EH (cell line): ENCODE results near the gene TMEM223.
"Not testable (repeated sequence)": the region's sequence is repeated elsewhere in the genome, so short reads cannot be mapped to it uniquely, and the experiment has no call there.

Experiments
- DNase-seq: peaks from one replicate; pipeline ENCODE4 v3.0.0-alpha.2; 2015; ENCODE audit warnings: low read depth

TMEM223 gene

DNA sequence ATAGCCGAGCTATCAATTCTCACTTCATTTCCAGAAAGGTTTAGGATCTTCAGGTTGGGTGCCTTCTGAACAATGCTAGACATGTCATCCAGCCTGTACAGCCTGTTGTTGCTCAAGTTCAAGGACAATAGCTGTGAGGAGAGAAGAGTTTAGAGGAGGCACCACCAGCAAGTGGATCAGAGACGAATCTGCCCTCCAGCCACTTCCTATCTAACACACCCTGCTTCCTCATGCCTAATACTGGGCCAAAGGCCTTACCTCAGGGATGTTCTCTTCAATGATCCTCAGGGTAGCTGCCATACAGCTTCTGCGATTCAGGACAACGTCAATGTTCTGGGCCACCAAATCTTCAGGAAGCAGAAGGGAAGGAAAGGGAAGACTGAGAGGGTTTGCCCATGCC, 9.3 kb upstream of the TMEM223 start:
- no peak for DNase-seq

DNA sequence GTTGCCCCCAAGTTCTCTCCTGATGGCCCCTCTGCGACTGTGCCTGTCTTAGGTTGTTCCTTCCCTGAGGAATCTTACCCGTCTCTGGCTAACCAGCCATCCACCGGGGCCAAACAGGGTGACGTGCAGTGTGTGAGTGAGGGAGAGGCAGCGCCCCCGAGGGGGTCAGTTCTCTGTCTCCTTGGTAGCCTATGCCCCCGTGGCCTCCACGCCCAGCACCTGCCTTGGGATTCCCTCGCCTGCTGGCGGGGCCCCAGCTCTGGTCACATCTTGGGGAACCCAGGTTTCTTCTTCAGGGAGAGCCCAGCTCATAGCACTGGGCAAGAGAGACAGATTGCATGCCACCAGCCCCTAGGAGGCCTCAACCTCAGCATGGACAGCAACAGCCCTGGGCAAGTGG, 7.7 kb upstream of the TMEM223 start:
- DNase-seq, result no peak

DNA sequence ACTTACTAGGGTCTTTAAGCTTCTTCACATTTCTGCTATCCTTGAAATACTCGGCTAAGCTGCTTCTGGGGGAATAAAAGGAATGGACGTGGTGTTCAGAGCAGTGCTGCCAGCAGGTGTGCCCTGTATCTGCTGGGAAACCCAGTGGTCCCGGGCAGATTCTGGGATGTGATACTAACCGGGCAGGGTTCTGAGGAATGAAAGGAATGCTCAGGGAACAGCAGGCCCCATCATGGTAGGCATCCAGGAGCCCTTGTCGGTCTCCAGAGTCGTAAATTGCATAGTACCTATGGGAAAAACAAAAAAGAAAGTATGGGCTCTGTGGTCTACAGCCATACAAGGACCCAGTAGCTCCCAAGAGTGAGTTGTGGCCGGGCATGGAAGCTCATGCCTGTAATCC, 4.5 kb upstream of the TMEM223 start:
- DNase-seq, result no peak

DNA sequence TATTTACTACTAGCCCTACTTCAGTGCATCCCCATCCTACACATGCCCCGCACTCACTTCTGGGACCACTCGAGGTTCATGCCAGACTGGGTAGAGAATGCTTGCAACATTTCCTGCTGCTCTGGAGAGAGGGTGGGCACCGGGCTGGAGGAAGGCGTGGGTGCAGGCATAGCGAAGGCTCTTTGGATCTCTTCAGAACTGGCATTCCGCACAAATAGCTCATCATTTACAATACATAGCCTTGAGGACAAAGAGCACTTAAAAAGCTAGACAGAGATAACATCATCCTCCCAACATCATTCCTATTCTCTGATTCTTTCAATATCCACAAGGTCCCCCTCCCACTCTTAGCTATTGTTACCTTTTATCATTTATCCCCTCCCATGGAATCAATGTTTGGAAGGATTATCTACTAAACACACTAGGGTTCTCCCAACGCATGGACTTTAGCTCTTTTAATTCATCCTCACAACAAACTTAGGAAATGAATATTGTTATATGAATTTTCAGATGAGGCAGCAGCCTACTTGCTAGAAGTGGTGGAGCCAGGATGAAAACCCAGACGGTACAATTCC, 2.5 kb upstream of the TMEM223 start:
- peak; percentile 50 for DNase-seq

DNA sequence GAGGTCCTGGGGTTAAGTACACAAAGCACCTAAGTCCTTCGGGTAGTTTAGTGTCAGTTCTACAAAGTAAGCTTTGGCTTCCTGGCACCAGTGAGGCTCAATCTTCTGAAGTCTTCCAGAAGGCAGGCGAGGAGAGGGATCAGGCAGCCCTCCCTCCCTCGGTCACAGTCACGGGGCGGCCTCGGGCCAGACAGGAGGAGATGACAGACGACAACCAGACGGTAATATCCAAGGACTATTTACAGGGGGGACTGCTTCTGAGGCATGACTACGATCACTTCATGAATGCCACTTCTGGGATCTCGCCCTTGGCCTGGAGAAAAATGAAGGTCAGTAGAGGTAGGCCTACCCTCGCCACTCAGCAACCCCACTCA, 383 bp upstream of the TMEM223 start:
- DNase-seq, result no peak

DNA sequence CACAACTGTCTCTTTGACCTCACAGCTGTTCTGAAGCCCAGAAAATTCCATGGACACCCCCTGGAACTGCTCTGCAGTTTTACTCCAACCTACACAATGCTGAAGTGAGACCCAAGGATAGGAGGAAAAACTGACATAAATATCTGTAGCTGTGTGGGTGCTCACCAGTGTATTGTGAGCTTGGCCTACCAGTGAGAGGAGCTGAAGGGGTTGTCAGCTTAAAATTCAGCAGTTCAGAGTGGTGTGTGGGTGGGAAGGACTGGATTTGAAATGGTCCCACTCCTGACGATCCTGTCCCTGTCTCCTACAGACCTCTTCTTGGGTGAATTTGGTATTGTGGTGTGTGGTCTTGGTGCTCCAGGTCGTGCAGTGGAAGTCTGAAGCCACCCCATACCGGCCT, 2.2 kb downstream of the TMEM223 start:
- no peak for DNase-seq

DNA sequence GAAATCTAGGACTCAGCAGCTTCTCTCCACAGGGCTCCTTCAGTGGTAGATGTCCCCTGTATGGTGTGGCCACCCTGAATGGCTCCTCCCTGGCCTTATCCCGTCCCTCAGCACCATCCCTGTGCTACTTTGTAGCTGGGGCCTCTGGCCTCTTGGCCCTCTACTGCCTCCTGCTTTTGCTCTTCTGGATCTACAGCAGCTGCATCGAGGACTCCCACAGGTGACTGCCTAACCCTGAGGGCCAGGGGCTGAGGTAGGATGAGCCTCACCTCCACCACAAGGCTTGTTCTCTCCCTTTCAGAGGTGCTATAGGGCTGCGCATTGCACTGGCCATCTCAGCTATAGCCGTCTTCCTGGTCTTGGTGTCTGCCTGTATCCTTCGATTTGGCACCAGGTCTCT, 2.8 kb downstream of the TMEM223 start:
- DNase-seq, result no peak

DNA sequence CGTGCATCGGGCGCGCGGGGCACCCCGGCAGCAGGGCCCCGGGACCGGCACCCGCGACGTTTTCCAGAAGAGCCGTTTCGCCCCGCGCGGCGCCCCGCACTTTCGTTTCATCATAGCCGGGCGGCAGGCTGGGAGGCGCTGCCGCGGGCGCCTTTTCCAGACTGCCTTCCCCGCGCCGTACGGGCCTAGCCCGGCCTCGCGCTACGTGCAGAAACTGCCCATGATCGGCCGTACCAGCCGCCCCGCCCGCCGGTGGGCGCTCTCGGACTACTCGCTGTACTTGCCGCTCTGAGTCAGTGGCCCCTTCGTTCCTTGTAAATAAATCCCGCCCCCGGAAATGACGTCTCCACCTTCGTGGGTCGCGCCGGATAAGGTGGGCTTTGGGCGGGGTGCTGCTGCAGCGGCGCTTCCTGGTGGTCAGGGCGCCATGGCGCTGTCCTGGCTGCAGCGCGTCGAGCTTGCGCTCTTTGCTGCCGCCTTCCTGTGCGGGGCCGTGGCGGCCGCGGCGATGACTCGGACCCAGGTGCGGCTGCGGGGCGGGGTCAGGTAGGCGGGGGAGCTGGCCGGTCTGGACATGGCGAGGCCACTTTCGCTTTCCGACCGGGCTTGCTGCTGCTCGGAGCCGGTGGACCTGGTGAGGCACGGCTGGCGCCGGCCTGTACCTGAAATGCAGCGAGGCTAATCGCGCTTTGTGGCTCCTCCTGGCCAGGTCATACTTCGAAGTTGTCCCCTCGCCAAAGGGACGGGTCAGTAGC, 4.6 kb downstream of the TMEM223 start, which contains the start of gene TMEM179B:
Gene TMEM179B (plus strand): TSS at position 398 of the 755 bp plus-strand sequence. CDS start 30 bp downstream, at position 428.
- DNase-seq, result peak; percentile 98

DNA sequence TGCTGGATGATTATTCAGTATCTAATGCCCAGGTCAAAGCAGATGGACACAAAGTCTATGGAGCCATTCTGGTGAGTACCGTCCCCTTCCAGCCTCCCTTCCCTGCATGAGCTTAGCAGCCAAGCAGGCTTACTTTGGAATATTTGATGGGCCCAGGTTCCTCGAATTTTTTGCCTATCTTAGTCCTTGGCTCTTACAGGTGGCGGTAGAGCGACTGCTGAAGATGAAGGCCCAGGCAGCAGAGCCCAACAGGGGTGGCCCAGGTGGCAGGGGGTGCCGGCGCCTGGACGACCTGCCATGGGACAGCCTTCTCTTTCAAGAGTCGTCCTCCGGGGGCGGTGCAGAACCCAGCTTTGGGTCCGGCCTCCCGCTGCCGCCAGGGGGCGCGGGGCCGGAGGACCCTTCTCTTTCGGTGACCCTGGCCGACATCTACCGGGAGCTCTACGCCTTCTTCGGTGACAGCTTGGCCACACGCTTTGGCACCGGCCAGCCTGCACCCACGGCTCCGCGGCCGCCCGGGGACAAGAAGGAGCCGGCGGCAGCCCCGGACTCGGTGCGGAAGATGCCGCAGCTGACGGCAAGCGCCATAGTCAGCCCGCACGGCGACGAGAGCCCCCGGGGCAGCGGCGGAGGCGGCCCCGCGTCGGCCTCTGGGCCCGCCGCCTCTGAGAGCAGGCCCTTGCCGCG, 5.3 kb downstream of the TMEM223 start:
- peak; percentile 85 for DNase-seq

DNA sequence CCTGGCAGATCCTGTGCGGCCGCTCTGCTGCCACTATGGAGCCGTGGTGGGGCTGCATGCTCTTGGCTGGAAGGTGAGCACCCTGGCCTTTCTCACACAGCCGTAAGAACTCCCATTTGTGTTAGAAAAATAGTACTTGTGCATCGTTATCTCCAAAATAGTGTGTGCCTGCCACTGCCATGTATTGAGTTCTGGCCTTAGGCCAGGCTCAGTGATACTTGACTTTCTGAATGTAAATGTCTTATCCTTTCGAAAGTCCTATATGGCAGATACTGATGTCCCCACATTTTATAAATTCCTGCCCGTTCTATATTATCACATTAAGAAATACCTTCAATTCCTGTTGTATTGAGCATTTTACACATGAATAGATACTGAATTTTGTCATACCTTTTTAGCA, 9.1 kb downstream of the TMEM223 start:
- DNase-seq, result no peak

DNA sequence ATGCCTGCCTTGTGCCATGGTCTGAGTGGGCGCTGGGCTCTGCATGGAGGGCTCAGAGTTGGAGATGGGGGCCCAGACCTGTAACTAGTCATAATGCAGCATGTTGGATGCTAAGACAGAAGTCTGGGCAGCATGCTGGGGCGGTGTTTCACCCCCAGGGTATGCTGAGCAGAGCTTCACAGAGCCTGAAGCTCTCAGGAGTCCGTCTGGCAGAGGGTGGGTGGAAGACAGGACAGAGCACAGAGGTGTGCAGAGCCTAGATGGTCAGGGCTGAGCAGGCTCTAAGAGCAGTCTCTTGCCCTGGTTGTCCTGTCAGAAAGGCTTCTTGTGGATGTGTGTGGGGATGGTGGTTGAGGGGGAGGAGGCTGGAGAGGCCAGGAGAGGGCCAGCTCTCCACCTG, 13.4 kb downstream of the TMEM223 start:
- DNase-seq, result no peak

DNA sequence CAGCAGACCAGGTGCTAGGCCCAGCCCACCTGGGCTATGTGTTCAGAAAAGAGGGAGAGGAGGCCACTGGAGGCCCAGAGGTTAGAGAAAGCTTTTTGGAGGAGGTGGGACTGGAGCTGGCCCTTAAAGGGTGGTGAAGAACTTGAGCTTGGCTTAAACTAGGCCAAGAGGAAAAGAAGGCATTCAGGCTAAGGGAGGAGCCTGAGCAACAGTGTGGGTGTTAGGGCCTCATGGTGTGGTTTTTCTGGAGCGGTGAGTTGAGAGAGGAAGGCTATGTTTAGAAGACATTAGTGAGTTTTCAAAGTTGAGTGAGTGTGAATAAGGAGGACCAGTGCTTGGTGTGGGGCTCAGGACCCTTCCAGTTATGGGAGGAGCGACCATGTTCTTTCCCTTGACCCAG, 14.4 kb downstream of the TMEM223 start:
- DNase-seq, result no peak

DNA sequence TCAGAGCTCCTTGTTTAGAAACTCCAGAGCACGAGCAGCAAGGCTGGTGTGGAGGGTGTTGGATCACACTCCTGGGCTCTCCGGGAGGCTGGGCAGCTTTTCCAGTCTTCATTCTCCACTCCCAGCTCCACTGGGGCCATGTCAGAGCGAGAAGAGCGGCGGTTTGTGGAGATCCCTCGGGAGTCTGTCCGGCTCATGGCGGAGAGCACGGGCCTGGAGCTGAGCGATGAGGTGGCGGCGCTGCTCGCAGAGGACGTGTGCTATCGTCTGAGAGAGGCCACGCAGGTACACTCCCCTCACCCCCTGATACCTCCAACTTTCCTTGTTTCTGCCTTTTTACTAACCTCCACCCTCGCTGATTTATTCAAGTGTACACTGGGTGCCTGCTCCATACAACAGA, 16.2 kb downstream of the TMEM223 start:
- DNase-seq, result no peak

DNA sequence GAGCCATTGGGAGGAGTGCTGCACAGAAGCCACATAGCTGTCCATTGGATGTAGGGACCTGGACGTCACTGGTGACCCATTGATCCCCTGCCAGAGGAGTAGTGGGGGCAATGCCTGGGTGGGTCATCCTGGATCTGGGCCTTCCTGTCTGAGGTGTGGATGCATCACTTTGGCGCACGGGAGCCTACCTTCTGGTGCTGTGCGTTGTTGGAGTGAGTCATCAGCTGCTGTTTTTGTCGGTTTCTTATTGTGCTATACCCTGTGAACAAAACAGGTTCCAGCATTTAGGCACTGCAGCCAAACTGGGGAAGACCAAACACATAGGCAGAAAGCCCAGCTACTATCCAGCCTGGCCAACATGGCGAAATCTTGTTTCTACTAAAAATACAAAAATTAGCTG, 17.4 kb downstream of the TMEM223 start:
- DNase-seq, result no peak

DNA sequence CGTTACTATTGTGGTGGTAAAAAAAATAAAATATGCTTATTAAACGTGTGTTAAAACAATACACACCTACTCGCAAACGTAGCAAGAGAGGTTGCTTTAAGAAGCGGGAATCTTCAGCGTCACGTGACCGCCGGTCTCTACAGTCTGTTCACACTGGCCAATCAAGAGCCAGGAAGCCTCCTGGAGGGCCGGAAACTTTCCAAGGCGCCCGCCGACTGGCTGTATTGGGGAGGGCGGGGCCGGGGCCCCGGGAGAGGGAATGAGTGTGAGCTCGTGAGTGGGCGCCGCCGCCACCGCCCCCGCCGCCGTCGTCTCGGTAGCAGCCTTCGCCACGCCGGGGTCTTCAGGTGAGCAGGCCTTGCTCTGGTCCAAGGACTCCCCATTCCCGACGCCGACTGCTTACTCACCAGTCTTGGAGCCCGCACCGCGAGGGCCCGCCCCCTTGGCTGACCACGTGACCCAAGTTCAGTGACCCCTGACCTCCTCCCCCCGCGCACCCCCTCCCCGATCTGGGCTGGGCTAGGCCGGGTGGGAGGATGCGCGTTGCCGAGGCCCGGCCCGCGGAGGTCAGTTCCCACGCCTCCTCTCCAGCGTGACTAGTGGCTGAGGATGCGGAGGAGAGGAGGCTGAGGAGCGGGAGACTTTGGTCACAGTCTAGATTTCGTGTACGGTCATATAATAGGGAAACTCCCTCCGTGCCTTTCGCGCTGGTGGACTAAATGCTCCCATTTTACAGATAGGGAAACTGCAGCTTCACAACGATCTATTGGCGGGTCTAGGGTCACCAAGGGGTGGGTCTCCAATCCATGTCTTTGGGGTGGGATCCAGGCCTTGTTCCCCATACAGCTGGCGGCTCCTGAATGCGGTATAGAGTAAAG, 20.4 kb downstream of the TMEM223 start, which contains the start of gene TAF6L:
Gene TAF6L (plus strand): TSS at position 253 of the 878 bp plus-strand sequence. CDS start 4,388 bp downstream, outside the sequence.
- peak; percentile 98 for DNase-seq

DNA sequence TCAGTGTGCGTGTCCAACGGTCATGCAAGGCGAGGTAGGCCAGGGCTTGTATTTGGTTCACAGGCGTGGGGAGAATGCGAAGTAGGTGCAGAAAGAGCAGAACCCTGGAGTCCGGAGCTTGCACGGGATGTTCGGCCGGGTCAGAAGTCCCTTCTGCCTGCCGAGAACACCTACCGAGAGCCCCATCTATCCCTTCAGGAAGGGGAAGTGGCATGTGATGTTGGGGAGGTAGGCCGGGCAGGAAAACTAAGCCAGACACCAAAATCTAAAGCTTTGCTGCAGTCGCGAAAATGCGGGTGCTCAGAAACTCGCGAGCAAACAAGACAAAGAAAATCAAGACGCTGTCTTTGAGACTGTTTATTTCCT, 21.0 kb downstream of the TMEM223 start:
- no peak for DNase-seq

DNA sequence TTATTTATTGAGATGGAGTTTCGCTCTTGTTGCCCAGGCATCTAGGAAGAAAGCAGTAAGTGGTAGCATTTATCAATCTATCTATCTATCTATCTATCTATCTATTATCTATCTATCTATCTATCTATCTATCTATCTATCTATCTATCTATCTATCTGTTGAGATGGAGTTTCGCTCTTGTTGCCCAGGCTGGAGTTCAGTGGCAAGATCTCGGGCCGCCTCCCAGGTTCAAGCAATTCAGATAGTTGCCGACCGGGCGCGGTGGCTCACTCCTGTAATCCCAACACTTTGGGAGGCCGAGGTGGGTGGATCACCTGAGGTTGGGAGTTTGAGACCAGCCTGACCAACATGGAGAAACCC, 31.0 kb downstream of the TMEM223 start:
- not testable (repeated sequence) for DNase-seq

DNA sequence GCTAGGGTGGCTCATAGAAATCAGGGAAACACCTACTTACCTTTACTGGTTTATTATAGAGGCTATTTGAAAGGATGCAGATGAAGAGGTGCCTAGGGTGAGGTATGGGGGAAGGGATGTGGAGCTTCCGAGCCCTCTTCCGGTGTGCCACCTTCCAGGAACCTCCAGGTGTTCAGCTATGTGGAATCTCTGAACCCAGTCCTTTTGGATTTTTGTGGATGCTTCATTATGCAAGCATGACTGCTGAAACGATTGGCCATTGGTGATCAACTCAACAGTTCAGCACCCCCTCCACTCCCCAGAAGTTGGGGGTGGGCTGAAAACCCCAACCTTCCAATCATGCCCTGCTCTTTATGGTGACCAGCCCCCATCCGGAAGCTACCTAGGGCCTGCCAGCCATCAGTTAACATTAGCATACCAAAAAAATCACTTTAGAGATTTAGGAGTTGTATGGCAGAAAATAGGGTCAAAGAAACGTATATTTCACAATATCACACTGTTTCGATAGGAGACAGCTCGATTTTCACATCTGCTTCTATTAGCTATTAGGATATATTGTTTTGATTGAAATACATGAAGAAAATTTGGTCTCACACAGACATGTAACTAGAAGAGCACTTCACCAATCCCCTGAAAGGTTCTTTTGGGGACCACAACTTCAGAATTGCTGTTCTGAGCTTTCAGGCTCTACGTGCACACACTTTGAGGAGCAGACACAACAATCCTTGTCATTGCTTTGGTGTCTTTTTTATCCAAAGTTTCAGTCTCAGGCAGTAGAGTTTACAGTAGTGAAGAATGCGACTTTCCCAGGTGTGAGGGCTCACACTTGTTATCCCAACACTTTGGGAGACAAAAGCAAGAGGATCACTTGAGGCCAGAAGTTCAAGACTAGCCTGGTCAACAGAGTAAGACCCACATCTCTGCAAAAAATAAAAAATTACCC, 33.7 kb downstream of the TMEM223 start:
- no peak for DNase-seq

DNA sequence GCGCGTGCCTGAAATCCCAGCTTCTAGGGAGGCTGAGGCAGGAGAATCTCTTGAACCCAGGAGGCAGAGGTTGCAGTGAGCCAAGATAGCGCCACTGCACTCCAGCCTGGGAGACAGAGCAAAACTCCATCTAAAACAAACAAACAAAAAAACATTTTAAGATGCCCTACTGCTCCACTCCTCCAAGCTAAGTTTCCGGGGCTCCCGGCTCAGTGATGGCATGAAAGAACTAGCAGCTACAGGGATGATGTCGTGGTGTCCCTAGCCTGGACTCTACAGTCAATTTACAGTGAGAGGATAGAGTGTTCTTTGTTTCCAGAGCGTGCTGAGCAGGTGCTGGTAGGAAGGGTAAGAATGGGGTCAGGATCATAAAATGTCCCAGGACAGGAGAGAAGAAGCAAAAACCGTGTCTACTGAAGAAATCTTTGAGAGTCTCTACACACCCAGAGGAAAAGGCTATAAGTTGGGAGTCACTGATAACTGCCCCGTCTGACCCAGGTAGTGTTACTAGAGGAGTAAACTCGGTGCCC, 36.7 kb downstream of the TMEM223 start:
- DNase-seq, result no peak

DNA sequence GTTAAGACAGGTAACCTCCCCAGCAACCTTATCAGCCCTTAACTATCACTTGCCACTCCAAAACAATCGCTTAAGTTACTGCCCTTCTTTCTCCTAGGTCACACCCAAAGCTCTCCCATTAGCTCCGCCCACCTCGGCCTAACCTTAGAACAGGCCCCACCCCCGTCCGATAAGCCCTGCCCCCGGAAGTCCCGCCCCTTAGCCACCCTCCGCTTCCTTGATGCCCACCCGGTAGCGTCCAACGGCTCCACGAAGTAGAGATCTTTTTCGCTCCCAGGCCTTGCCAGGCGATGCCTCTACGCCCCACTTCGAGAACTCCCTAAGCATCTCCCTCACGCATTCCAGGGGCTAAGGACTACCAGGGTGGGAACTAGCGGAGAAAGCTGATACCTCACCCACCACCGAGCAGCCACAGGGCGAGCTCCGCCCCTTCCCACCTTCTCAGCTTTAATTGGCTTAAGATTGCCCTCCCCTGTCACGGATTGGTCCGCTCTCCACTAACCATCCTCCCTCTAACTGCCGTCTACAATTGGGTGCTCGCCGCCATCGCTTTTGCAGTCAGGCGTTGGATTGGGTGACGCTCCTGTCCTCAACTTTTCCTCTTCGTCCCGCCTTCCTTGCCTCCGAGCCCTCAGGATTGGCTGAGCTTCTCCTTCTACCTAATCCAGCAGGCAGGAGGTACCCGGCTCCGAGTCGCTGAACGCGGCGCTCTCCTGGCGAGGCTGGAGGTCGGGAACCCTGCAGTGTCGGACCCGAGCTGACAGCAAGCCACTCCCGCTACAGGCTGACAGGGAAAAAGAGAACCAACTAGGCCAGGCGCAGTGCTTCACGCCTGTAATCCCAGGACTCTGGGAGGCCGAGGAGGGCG, 37.8 kb downstream of the TMEM223 start, which contains the start of gene ZBTB3:
Gene ZBTB3 (minus strand): TSS at position 425 of the 868 bp plus-strand sequence. CDS start 496 bp downstream, outside the sequence.
- DNase-seq, result peak; percentile 100
